H1 (cell line): ENCODE results near the gene LENG9. TPM values are rescaled to one million over a fixed set of nuclear protein-coding genes. Genes with fewer than 3 reads are reported as not detected.

Experiments used
- EGR1 ChIP-seq: IDR thresholded peaks from 2 replicates; pipeline ENCODE4 v1.6.1; 2011; ENCODE audit warnings: low read depth, low read length, borderline replicate concordance
- TAF1 ChIP-seq: IDR thresholded peaks from 2 replicates; pipeline ENCODE4 v1.6.1; 2011; ENCODE audit warnings: mild to moderate bottlenecking, low read depth, low read length
- polyA plus RNA-seq, 7 experiments: library from polyadenylated mRNA; depleted of rRNA in 3 of 7; stranded (reverse) in 5 of 7; unstranded in 2 of 7; fragments of >200 nt in 5 of 7; fragments of 200-250 nt in 2 of 7; gene quantifications; 1 replicate in 5 of 7; 2 replicates in 1 of 7; 4 replicates in 1 of 7; pipeline versions ENCODE4 v1.2.1 to v1.2.3, GENCODE V29; 2011 to 2013; ENCODE audit warnings: missing spikeins in 2 of 7, mixed read lengths in 2 of 7
- total RNA-seq: library from RNA; stranded (reverse); fragmentation: NEBNext Ultra II Directional; extraction: Animal tissue kit (Norgen Biotek cat#: 25700); gene quantifications from 2 replicates; pipeline ENCODE4 v1.2.1, GENCODE V29; 2021

Gene LENG9
- total and polyA plus RNA-seq, 2 of the 8 experiments (the other 6 are each of a cell fraction or from before 2014, with no cell fraction given) = 1.6 to 3.9 TPM

GRCh38 chr19:54458648-54459281, 4.8 kb downstream of the LENG9 start (continued):
- no peak for TF ChIP-seq EGR1
- no peak for TF ChIP-seq TAF1
